VCaP (cell line): ENCODE data around the gene TRIM23.
A peak's percentile ranks its signal among the peaks of the same experiment; 100 is the strongest.
"Not testable (repeated sequence)": the region's sequence is repeated elsewhere in the genome, so short reads cannot be mapped to it uniquely, and the experiment has no call there.

ENCODE experiments used
- H3K27ac ChIP-seq: fragments of 450-650 bp; 2 replicates; pipeline ENCODE4 v1.5.1; 2017
- CTCF ChIP-seq: fragments of 450-650 bp; conservative IDR thresholded peaks from 2 replicates; pipeline ENCODE4 v1.5.1; 2017; ENCODE audit warnings: mild to moderate bottlenecking, moderate library complexity

TRIM23 gene

GRCh38 chr5:65612298-65612907 is 11.7 kb downstream of the TRIM23 start:
- H3K27ac ChIP-seq, result no peak overlapping the region
- TF ChIP-seq CTCF, result no peak

GRCh38 chr5:65611524-65611923 is 12.6 kb downstream of the TRIM23 start:
- TF ChIP-seq CTCF, result no peak
- H3K27ac ChIP-seq, result no peak overlapping the region

- not testable (repeated sequence) for H3K27ac ChIP-seq
Observed at GRCh38 chr5:65601761-65602160, 22.4 kb downstream of the TRIM23 start.

GRCh38 chr5:65588694-65589093 is 35.4 kb downstream of the TRIM23 start:
- no peak overlapping the region for H3K27ac ChIP-seq
- peak; percentile 25; the same call in 1 of the 2 replicates for TF ChIP-seq CTCF

- no peak for TF ChIP-seq CTCF
- no peak overlapping the region for H3K27ac ChIP-seq
Observed at GRCh38 chr5:65577141-65577540, 47.0 kb downstream of the TRIM23 start.

- no peak for TF ChIP-seq CTCF
- no peak overlapping the region for H3K27ac ChIP-seq
Observed at GRCh38 chr5:65570598-65571226, 53.4 kb downstream of the TRIM23 start.

- no peak overlapping the region for H3K27ac ChIP-seq
- TF ChIP-seq CTCF, result no peak
Observed at GRCh38 chr5:65566505-65566904, 57.6 kb downstream of the TRIM23 start.

GRCh38 chr5:65563777-65564176 is 60.4 kb downstream of the TRIM23 start:
- peak overlapping the region; percentile 87 for H3K27ac ChIP-seq
- no peak for TF ChIP-seq CTCF
